ENCODE data around the gene ORAI2.
A peak's percentile ranks its signal among the peaks of the same experiment; 100 is the strongest.
"Not testable (repeated sequence)": the region's sequence is repeated elsewhere in the genome, so short reads cannot be mapped to it uniquely, and the experiment has no call there.

Gene ORAI2

DNA sequence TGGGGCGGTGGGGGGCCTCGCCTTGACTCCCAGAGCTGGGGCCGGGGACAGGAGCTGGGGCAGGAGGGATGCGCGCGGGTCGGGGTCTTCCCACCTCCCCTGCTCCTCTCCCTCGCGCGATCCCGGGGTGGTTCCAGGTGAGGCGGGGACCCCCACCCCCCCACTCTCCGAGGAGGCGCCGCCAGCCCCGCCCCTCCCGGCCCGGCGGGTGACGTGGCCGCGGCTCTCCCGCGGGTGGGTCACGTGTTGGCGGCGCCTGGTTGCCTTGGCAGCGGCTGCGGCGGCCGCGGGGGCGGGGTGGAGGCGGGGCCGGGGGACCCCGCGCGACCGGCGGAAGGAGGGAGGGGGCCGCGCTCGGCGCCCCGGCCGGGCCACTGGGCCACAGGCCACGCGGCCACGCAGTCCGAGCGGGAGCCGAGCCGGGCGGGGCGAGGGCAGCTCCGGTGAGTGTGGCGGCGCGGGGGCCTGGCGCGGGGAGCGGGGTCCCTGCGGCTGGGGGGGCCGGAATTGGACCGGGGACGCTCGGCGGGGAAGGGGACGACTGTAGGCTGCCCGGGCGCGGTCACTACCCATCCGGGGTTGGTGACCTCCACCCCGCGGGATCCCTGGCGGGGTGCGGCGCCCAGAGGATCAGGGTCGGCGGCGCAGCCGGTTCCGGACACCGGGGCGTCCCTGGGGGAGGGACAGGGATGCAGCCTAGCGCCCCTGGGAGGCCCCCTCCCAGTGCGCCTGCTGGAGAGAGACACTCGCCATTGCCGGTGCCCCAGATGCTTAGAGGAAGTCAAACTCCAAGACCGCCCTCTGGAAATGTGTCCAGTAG, at the start of gene ORAI2:
TSS of gene ORAI2 (plus strand) at position 357 of the 820 bp plus-strand sequence. CDS start 5,382 bp downstream, outside the sequence.
- peak; percentile 91 for DNase-seq

DNA sequence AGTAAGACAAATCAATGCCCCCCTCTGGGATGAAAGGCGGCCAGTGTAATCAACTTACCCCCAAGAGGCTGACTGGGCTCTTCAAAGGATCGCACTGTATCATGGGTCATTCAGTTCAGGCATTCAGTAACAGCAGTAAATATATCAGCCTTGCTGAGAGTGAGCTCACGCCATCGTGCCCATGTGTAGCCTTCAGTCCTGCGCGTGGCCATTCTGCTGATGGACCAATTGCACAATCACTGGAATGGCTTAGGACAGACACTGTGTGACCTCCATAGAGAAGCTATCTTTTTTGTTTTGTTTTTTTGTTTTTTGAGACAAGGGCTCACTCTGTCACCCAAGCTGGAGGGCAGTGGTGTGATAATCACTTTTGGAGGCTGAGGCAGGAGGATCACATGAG, 46.3 kb upstream of the ORAI2 start:
- no peak for DNase-seq

DNA sequence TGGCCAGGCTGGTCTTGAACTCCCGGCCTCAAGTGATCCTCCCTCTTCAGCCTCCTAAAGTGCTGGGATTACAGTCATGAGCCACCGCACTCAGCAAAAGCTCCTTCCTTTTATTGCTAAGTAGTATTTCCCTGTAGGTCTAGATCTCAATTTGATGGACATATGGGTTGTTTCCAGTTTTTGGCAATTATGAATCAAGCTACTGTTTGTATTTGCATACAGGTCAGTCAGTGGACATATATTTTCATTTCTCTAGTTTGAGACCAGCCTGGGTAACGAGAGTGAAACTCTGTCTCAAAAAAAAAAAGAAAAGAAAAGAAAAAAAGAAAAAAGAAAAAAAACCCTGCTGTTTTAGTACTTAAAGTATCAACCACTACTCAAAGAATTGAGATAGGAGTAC, 43.6 kb upstream of the ORAI2 start:
- DNase-seq = no peak

DNA sequence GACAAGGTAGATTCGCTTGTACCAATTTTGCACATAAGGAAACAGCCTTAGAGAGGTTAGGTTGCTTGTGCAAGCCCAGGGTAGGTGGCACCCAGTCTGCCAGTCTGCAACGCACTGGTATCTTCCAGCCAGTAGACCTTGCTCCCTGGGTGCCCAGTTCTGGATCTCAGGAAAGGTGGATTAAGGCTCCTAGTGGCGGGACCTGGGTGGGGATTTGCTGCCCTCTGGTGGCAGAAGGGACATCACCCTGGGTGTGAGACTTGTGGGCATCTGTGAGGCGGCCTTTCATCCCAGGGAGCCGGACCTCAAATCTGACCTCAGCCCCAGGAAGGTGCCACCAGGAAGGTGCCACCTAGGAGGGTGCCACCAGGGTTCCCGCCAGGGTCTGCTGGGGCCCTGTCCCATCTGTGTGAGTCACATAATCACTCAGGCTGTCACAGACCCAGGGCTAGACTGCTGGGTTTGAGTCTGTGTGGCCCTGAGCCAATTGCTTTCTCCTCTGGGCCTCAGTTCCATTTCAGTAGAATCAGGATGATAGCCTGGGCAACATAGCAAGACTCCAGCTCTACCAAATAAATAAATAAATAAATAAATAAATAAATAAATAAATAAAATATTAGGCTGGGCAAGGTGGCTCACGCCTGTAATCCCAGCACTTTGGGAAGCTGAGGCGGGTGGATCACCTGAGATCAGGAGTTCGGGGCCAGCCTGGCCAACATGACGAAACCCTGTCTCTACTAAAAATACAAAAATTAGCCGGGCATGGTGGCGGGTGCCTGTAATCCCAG, 42.5 kb upstream of the ORAI2 start:
- DNase-seq = peak; percentile 82

DNA sequence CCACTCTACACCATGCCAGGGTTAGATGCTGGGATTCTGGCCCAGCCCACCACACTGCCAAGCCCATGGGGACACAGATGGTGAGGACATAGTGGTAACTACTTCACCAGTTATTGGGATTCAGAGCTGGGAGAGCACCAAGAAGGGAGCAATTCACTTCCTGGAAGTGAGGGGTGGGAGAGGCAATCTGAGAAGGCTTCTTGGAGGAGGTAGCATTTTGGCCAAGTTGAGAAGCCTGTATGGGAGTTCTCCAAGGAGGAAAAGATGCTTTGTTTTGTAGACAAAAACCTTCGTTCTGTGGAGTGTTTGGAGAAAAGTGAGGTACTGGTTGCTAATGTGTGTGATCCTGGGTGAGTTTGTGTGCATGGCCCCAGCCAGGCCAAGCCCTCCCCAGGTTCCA, 41.0 kb upstream of the ORAI2 start:
- peak; percentile 14 for DNase-seq

DNA sequence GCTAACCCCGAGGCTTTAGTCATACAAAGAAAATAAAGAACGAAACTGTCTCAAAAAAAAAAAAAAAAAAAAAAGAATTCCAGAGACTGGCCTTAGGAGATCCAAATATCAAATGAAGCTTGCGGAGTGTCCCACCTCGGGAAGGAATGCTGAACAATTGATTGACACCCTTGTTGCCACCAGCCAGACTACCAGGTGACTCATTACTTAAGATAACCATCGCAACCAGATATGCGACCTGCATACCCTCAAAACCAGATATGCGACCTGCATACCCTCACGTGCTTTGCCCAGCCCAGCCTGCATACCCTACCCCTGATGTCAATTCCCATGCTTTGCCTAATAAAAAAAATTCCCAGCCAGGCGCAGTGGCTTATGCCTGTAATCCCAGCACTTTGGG, 39.9 kb upstream of the ORAI2 start:
- DNase-seq = no peak

DNA sequence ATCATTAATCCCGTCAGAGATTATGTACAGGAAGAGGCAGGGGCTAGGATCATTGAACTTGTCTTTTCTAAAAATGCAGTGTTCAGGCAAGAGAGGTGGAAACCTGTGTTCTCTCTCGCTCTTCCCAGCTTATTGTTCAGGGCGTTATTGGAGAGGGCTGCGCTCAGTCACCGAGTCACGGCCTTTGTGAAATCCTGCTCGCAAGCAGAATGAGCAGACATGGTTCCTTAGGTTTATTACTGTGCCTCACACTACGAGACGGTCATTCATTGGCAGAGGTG, 37.8 kb upstream of the ORAI2 start:
- DNase-seq = no peak

DNA sequence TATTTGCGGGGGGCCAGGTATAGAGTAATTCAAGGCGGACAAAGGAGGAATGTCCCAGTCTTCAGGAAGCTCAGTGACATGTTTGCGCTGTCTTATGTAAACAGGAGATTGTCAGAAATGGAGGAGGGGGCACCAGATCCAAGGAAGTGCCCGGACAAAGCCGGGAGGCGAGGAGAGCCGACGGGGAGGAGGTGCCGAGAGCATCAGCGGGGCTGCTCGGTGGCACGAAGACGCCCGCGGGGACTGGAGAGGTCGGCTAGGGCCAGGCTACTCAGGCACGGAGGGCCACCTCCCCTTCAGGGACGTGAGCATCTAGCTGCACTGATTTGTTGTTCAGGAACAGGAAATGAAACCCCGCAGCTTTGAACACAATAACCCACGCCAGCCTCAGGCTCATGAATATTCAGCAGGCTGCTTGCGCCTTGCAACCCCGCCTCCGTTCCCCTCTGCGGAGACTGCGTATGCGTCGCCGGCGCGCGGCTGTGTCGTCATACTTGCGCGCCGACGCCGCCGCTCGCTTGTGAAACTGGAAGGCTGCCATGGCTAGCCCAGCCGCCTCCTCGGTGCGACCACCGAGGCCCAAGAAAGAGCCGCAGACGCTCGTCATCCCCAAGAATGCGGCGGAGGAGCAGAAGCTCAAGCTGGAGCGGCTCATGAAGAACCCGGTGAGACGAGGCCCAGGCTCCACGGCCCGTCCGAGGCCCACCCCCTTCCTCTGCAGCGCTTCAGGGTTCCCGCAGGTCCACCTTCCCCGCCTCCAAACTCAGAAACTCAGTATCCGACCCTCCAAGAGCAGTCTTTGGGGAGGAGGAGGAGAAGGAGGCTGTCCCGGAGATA, 37.3 kb upstream of the ORAI2 start, which contains the start of gene PRKRIP1:
TSS of gene PRKRIP1 (plus strand) at position 491 of the 837 bp plus-strand sequence. CDS start at position 540, 49 bp downstream.
- DNase-seq = peak; percentile 84

DNA sequence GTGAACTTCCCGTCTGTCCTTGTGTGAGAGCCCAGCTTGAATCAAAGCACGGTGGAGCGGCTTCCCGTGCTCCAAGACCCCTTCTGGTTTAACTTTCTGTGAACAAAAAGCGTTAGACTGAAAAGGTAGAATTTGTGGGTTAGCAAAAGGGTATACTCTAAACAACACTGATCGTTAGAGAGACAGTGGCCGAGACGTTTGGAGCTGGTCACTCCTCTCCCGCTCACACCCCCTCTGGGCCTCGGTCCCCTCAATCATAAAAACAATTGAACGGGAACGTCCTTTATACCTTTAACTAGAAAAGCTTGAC, 36.7 kb upstream of the ORAI2 start:
- DNase-seq = no peak

DNA sequence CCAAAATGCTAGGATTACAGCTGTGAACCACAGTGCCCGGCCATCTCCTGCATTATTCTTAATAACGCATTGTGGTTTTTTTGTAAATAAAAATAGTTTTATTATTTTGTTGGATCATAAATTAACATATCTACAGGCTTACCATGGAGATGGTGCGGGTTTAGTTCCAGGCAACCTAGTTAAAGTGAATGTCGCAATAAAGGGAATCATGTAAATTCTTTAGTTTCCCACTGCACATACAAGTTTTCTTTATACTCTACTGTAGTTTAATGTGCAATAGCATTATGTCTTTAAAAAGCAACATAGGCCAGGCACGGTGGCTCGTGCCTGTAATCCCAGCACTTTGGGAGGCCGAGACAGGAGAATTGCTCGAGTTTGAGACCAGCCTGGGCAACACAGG, 34.8 kb upstream of the ORAI2 start:
- DNase-seq = no peak

DNA sequence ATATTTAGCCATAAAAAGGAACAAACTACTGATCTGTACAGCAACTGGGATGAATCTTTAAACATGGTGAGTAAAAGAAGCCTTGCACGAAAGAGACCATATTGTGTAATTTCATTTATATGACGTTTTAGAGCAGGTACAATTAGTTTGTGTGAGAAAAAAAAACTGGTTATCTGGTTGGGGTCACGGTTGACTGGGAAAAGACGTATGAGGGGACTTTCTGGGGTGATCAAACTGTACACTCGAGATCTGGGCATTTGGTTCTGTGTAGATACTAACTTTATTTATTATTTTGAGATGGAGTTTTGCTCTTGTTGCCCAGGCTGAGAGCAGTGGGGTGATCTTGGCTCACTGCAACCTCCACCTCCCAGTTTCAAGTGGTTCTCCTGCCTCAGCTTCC, 33.0 kb upstream of the ORAI2 start:
- no peak for DNase-seq

DNA sequence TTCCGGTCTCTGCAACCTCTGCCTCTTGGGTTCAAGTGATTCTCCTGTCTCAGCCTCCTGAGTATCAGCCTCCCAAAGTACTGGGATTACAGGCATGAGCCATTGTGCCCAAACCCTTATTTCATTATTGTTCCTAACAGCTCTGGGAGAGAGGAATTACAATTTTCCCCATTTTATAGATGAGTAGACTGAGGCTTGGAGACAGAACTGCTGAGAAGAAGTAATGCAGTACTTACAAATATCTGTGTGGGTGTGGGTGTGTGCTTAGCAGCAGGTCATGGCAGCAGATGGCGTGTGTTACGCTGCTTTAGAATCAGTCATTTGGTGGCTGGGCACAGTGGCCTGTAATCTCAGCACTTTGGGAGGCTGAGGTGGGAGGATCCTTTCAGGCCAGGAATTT, 29.8 kb upstream of the ORAI2 start:
- DNase-seq = no peak

DNA sequence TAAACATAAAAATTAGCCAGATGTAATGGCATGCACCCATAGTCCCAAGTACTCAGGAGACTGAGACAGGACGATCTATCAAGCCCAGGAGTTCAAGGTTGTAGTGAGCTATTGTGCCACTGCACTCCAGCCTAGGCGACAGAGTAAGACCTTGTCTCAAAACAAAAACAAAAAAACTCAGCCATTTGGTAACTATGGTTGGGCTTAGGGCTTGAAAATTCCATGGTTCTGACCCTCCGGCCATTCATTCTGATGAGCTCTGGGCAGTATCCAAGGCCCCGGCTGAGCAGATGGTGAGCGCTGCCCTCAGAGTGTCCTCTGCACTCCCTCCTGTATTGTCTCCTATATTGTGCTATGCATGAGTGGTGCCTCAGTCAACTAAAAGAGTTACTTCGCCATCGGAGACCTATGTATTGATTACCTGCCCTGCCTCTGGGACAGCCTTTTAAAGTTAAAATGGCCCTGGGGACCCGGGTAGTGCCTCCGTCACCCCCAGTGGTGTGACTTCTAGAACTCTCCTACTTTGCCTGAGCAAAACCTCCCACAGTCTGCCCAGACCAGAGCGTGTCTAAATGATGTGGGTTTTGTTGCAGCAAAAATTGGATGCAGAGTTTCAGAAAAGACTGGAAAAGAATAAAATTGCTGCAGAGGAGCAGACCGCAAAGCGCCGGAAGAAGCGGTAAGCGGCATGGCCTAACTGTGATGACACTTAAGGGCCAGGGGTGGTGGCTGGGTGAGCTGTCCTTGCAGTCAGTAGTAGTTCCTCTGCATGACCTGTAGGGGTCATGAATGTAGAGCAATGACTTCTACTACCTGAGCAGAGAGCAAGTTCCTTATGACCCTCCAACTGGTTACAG, 29.1 kb upstream of the ORAI2 start:
- no peak for DNase-seq

DNA sequence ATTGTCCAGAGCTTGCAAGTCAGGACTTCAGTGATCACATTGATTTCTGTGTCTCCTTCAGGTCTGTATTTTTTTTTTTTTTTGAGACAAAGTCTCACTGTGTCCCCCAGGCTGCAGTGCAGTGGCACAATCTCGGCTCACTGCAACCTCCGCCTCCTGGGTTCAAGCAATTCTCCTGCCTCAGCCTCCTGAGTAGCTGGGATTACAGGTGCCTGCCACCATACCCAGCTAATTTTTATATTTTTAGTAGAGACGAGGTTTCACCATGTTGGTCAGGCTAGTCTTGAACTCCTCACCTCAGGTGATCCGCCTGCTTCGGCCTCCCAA, 28.6 kb upstream of the ORAI2 start:
- not testable (repeated sequence) for DNase-seq

DNA sequence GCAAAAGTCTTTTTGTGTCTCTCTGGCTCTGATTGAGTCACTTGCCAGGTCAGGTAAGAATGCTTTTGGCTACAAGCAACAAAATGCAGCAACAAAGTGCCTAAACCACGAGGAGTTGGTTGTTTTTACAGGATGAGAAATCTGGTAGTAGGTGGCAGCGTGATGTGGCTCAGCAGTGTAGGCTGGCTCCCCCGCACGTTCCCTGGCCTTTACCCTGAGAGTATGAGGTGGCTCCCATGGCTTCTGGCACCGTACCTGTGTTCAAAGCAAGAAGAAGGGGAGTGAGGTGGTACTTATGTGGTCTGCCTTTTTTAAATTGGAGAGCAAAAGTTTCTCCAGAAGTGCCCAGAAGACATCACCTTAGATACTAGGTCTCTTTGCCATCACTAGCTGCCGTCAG, 25.5 kb upstream of the ORAI2 start:
- no peak for DNase-seq

DNA sequence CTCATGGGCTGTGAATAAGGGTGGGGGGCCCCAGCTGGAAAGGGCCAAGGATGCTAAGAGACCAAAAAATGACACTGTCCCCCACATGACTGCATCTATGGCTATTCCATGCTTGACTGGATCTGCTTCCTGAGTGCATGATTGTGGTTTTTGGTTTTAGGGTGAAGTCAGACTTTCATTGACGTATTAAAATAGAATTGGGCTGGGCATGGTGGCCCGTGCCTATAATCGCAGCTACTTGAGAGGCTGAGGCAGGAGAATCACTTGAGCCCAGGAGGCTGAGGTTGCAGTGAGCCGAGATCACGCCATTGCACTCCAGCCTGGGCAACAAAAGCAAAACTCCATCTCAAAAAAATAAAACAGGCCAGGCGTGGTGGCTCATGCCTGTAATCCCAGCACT, 24.8 kb upstream of the ORAI2 start:
- not testable (repeated sequence) for DNase-seq

DNA sequence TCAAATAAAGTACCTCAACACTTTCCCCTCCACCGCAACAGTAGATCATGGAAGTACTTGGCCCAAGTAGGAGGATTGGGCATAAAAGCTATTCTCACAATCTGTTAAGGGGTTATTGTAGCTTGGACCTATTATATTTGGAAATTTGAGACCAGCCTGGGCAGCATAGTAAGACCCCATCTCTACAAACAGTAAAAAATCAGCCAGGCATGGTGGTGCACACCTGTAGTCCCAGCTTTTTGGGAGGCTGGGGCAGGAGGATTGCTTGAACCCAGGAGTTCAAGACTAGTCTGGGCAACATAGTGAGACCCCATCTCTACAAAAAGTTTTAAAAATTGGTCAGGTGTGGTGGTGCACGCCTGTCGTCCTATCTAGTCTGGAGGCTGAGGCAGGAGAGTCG, 24.0 kb upstream of the ORAI2 start:
- DNase-seq = no peak

DNA sequence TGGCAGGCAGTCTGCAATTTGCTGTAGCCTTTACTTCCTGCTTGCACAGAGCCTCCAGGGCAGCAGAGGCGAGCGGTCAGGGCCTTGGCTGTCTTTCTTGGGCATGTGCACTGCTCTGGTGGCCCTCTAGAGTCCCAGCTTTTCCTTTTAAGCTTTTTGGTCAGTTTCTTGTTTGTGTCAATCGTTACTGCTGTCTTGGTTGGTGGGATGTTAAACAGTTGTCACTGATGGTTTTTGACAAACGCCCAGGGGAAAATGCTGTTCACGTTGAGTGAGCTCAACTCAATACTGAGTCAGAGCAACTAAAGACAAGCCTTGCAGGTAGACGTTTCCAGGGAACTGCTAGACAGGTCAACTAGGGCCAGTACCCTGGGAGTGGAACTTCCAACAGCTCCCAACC, 23.3 kb upstream of the ORAI2 start:
- DNase-seq = no peak

DNA sequence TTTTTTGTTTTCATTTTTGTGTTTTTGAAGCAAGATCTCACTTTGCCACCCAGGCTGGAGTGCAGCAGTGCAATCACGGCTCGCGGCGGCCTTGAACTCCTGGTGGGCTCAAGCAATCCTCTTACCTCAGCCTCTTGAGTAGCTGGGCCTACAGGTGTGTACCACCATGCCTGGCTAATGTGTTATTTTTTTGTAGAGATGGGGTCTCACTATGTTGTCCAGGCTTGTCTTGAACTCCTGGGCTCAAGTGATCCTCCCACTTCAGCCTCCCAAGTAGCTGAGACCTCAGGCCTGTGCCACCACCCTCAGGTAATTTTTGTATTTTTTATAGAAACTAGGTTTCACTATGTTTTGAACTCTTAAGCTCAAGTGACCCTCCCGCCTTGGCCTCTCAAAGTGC, 22.5 kb upstream of the ORAI2 start:
- no peak for DNase-seq

DNA sequence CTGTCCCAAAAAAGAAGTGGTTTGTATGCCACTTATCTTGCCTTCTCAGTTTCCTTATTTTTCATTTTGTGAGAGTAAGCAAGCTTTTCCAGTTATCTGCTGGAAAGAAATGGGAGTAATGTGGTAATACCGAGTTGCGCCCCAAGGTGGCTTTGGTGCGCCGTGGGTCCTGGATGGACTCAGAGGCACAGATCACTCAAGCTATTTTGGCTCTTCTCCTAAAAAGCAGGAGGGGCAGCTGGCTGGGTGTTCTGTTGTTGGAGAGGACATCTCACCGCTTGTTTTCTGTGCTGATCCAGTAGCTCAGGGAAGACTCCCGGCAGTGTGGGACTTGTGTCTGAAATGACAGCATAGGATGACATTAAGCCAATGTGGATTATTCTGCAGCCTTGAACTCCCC, 20.8 kb upstream of the ORAI2 start:
- peak; percentile 54 for DNase-seq

DNA sequence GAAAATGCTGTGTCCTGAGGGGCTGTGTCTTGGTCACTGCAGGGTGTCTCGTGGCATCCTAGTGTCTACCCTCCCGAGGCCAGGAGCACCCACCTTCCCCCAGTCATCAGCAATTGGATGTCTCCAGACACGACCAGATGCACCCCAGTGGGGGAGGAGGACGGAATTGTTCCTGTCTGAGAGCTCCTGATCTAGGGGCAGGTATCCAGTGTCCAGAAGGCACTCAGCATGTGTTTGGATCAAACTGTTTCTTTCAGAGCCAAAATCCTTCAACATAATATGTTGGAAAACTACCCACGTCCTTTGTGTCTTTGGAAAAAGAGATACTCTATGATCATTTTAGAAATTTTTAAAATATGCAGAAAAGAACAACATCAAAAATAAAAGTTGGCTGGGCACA, 20.3 kb upstream of the ORAI2 start:
- DNase-seq = no peak

DNA sequence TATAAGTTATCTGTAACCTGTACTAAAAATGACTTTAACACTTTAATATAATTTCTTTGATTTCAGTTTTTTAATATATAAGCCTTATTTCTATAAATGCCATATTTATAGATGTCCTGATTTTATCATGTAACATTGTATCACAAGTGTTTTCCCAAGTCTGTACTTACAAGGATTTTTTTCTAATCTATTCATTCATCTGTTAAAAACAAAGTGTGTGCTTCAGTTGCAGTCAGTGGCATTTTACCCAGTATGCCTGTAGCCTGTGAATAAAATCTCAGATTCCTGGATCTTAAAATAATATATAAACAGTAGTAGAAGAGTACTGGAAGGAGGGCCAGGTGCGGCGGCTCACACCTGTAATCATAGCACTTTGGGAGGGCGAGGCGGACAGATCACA, 19.8 kb upstream of the ORAI2 start:
- DNase-seq = no peak

DNA sequence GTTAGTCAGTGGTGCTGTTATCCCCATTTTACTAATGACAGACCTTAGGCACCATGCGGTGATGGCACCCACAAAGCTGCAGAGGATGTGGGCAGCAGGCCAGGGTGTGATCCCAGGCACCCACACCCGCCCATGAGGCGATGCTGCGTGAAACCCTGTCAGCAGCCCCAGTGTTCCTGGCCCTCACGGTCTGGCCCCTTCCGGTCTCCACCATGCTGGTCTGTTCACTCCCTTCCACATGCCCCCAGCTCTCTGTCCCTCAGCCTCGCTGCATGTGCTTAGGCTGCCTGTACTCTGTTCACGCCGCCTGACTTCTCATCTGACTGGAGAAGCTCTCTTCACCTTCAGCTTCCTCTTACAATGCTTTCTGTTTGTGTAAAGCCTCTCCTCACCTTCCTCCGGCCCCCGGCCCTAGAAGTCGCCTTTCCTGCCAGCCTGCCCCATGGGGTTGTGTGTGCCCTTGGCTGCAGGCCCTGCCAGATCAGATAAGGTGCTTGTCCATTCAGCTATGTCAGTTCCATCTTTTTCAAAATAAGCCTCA, 17.6 kb upstream of the ORAI2 start:
- peak; percentile 77 for DNase-seq
